ENCODE results near the gene PLP2. TPM values are rescaled to one million over a fixed set of nuclear protein-coding genes. Genes with fewer than 3 reads are reported as not detected.

The PLP2 gene
- total RNA-seq, 2 experiments from 2014 or later, result 21.2 to 54.3 TPM

- no peaks in the 10 kb centered on the region for H3K9me2 ChIP-seq (ENCODE audit: insufficient read depth, low read length)
- ChIA-PET CTCF (ENCODE audit: unreplicated experiment) (no interaction called here), POLR2A (no interaction called here)
- no peak for TF ChIP-seq EZH2phosphoT487 (IDR thresholded peaks at IDR 0.05; ENCODE audit: borderline replicate concordance, low read depth, low read length)
- H2AFZ ChIP-seq (ENCODE audit: low read length), result no peak overlapping the region
- no peaks in the 10 kb centered on the region for H4K20me1 ChIP-seq (ENCODE audit: insufficient read depth, low read length)
- BruUV-seq (replicated peaks), result no TSS peak
- no peaks in the 10 kb centered on the region for H3K79me2 ChIP-seq (ENCODE audit: insufficient read depth, low read depth, low read length)
- no peak overlapping the region for H3K27ac ChIP-seq (ENCODE audit: low read depth, low read length, poor library complexity, severe bottlenecking)
- intact Hi-C loops (cut with micrococcal nuclease; ENCODE audit: unreplicated experiment), result no loop called here
- no peaks in the 10 kb centered on the region for H3K4me1 ChIP-seq (ENCODE audit: insufficient read depth, low read length, poor library complexity, severe bottlenecking)
- DNase-seq (ENCODE audit: low spot score), result no peak
- no peak overlapping the region for H3K4me3 ChIP-seq (ENCODE audit: low read depth, low read length, poor library complexity, severe bottlenecking)
- no peaks in the 10 kb centered on the region for H3K36me3 ChIP-seq (ENCODE audit: insufficient read depth, low read length)
- H3K4me2 ChIP-seq (ENCODE audit: low read length), result no peak overlapping the region
- H3K9me3 ChIP-seq (ENCODE audit: low read length), result no peaks in the 10 kb centered on the region
Measured at GRCh38 chrX:49214996-49215526, 43.4 kb downstream of the PLP2 start.

- Histone ChIP-seq H3K27ac (ENCODE audit: low read depth, low read length, poor library complexity, severe bottlenecking) (no peak overlapping the region), H3K9me2 (ENCODE audit: insufficient read depth, low read length) (no peaks in the 10 kb centered on the region), H3K4me2 (ENCODE audit: low read length) (no peak overlapping the region), H2AFZ (ENCODE audit: low read length) (no peak overlapping the region), H3K4me1 (ENCODE audit: insufficient read depth, low read length, poor library complexity, severe bottlenecking) (no peaks in the 10 kb centered on the region), H3K9me3 (ENCODE audit: low read length) (no peaks in the 10 kb centered on the region), H4K20me1 (ENCODE audit: insufficient read depth, low read length) (no peaks in the 10 kb centered on the region), H3K36me3 (ENCODE audit: insufficient read depth, low read length) (no peaks in the 10 kb centered on the region), H3K4me3 (ENCODE audit: low read depth, low read length, poor library complexity, severe bottlenecking) (no peak overlapping the region), H3K79me2 (ENCODE audit: insufficient read depth, low read depth, low read length) (no peaks in the 10 kb centered on the region)
- CTCF ChIA-PET (ENCODE audit: unreplicated experiment), result no interaction called here
- no peak for DNase-seq (ENCODE audit: low spot score)
- POLR2A ChIA-PET, result no interaction called here
- intact Hi-C loops (cut with micrococcal nuclease; ENCODE audit: unreplicated experiment), result no loop called here
- no TSS peak for BruUV-seq (replicated peaks)
- TF ChIP-seq EZH2phosphoT487 (IDR thresholded peaks at IDR 0.05; ENCODE audit: borderline replicate concordance, low read depth, low read length), result no peak
- no peak for TF ChIP-seq CTCF (conservative IDR thresholded peaks at IDR 0.05; ENCODE audit: low read length)
Measured at GRCh38 chrX:49220100-49220499, 48.4 kb downstream of the PLP2 start.

GRCh38 chrX:49221868-49222267 is 50.2 kb downstream of the PLP2 start:
- no peaks in the 10 kb centered on the region for H3K36me3 ChIP-seq (ENCODE audit: insufficient read depth, low read length)
- CTCF ChIA-PET (ENCODE audit: unreplicated experiment), result no interaction called here
- H3K9me2 ChIP-seq (ENCODE audit: insufficient read depth, low read length), result no peaks in the 10 kb centered on the region
- POLR2A ChIA-PET, result no interaction called here
- H3K4me2 ChIP-seq (ENCODE audit: low read length), result no peak overlapping the region
- no peaks in the 10 kb centered on the region for H4K20me1 ChIP-seq (ENCODE audit: insufficient read depth, low read length)
- H3K27ac ChIP-seq (ENCODE audit: low read depth, low read length, poor library complexity, severe bottlenecking), result no peak overlapping the region
- H3K4me1 ChIP-seq (ENCODE audit: insufficient read depth, low read length, poor library complexity, severe bottlenecking), result no peaks in the 10 kb centered on the region
- no peaks in the 10 kb centered on the region for H3K79me2 ChIP-seq (ENCODE audit: insufficient read depth, low read depth, low read length)
- intact Hi-C loops (cut with micrococcal nuclease; ENCODE audit: unreplicated experiment), result no loop called here
- no peak overlapping the region for H3K4me3 ChIP-seq (ENCODE audit: low read depth, low read length, poor library complexity, severe bottlenecking)
- DNase-seq (ENCODE audit: low spot score), result no peak
- TF ChIP-seq CTCF (conservative IDR thresholded peaks at IDR 0.05; ENCODE audit: low read length) (no peak), EZH2phosphoT487 (IDR thresholded peaks at IDR 0.05; ENCODE audit: borderline replicate concordance, low read depth, low read length) (no peak)
- H3K9me3 ChIP-seq (ENCODE audit: low read length), result no peaks in the 10 kb centered on the region
- BruUV-seq (replicated peaks), result no TSS peak
- H2AFZ ChIP-seq (ENCODE audit: low read length), result no peak overlapping the region

Small RNAs within 50 kb of the gene (small RNA-seq; reads per million reads assigned to genes)
- not detected for gene RN7SL262P

Other genes with a start within 250 kb of the PLP2 start
- gene OTUD5, start 214.3 kb upstream of the PLP2 start, total RNA-seq (2014; rRNA removed; shearing (Covaris generic)), result 33.3 and 38.5 TPM in 2 replicates
- 51.7 and 55.7 TPM in 2 replicates for gene OTUD5, start 214.3 kb upstream of the PLP2 start, total RNA-seq (2022)
- gene KCND1, start 200.1 kb upstream of the PLP2 start, total RNA-seq (2014; rRNA removed; shearing (Covaris generic)), result 4.0 and 7.6 TPM in 2 replicates
- gene KCND1, start 200.1 kb upstream of the PLP2 start, total RNA-seq (2022), result 8.8 and 13.6 TPM in 2 replicates
- gene GRIPAP1, start 169.6 kb upstream of the PLP2 start, total RNA-seq (2014; rRNA removed; shearing (Covaris generic)), result 27.5 and 42.7 TPM in 2 replicates
- 95.9 and 98.3 TPM in 2 replicates for gene GRIPAP1, start 169.6 kb upstream of the PLP2 start, total RNA-seq (2022)
- 7.6 and 10.2 TPM in 2 replicates for gene TFE3, start 128.5 kb upstream of the PLP2 start, total RNA-seq (2014; rRNA removed; shearing (Covaris generic))
- gene TFE3, start 128.5 kb upstream of the PLP2 start, total RNA-seq (2022), result 19.0 and 19.8 TPM in 2 replicates
- gene CCDC120, start 112.9 kb upstream of the PLP2 start, total RNA-seq (2014; rRNA removed; shearing (Covaris generic)), result 0.95 and 1.4 TPM in 2 replicates
- gene CCDC120, start 112.9 kb upstream of the PLP2 start, total RNA-seq (2022), result 3.6 and 4.1 TPM in 2 replicates
- gene PRAF2, start 97.9 kb upstream of the PLP2 start, total RNA-seq (2014; rRNA removed; shearing (Covaris generic)), result 2.3 and 8.1 TPM in 2 replicates
- gene PRAF2, start 97.9 kb upstream of the PLP2 start, total RNA-seq (2022), result 17.5 and 20.3 TPM in 2 replicates
- gene WDR45, start 92.0 kb upstream of the PLP2 start, total RNA-seq (2014; rRNA removed; shearing (Covaris generic)), result 32.4 and 37.6 TPM in 2 replicates
- 46.2 and 48.7 TPM in 2 replicates for gene WDR45, start 92.0 kb upstream of the PLP2 start, total RNA-seq (2022)
- gene GPKOW, start 48.2 kb upstream of the PLP2 start, total RNA-seq (2014; rRNA removed; shearing (Covaris generic)), result 18.8 and 27.5 TPM in 2 replicates
- gene GPKOW, start 48.2 kb upstream of the PLP2 start, total RNA-seq (2022), result 16.8 and 17.7 TPM in 2 replicates
- 0.85 and 1.0 TPM in 2 replicates for gene MAGIX, start 9.1 kb upstream of the PLP2 start, total RNA-seq (2014; rRNA removed; shearing (Covaris generic))
- gene MAGIX, start 9.1 kb upstream of the PLP2 start, total RNA-seq (2022), result 1.1 and 1.7 TPM in 2 replicates
- gene PRICKLE3, start 14.5 kb downstream of the PLP2 start, total RNA-seq (2014; rRNA removed; shearing (Covaris generic)), result 9.9 and 10.6 TPM in 2 replicates
- gene PRICKLE3, start 14.5 kb downstream of the PLP2 start, total RNA-seq (2022), result 11.0 and 16.7 TPM in 2 replicates
- gene SYP, start 28.3 kb downstream of the PLP2 start, total RNA-seq (2014; rRNA removed; shearing (Covaris generic)), result 0.79 and 2.3 TPM in 2 replicates
- 2.3 and 2.9 TPM in 2 replicates for gene SYP, start 28.3 kb downstream of the PLP2 start, total RNA-seq (2022)
- not detected in 2 replicates for gene CACNA1F, start 61.4 kb downstream of the PLP2 start, total RNA-seq (2014; rRNA removed; shearing (Covaris generic))
- gene CACNA1F, start 61.4 kb downstream of the PLP2 start, total RNA-seq (2022), result not detected in 2 replicates
- not detected in 2 replicates for gene CCDC22, start 63.6 kb downstream of the PLP2 start, total RNA-seq (2014; rRNA removed; shearing (Covaris generic))
- 10.8 and 13.7 TPM in 2 replicates for gene CCDC22, start 63.6 kb downstream of the PLP2 start, total RNA-seq (2022)
- gene FOXP3, start 92.8 kb downstream of the PLP2 start, total RNA-seq (2014; rRNA removed; shearing (Covaris generic)), result 0.06 TPM in 1 of 2 replicates, not detected in the other
- 0.57 and 0.59 TPM in 2 replicates for gene FOXP3, start 92.8 kb downstream of the PLP2 start, total RNA-seq (2022)
- gene PPP1R3F, start 97.9 kb downstream of the PLP2 start, total RNA-seq (2014; rRNA removed; shearing (Covaris generic)), result 5.1 and 11.8 TPM in 2 replicates
- gene PPP1R3F, start 97.9 kb downstream of the PLP2 start, total RNA-seq (2022), result 5.3 and 5.5 TPM in 2 replicates
- gene GAGE10, start 131.7 kb downstream of the PLP2 start, total RNA-seq (2014; rRNA removed; shearing (Covaris generic)), result not detected in 2 replicates
- gene GAGE10, start 131.7 kb downstream of the PLP2 start, total RNA-seq (2022), result not detected in 2 replicates
- not detected in 2 replicates for gene GAGE12J, start 150.1 kb downstream of the PLP2 start, total RNA-seq (2014; rRNA removed; shearing (Covaris generic))
- not detected in 2 replicates for gene GAGE12J, start 150.1 kb downstream of the PLP2 start, total RNA-seq (2022)
- gene GAGE13, start 159.7 kb downstream of the PLP2 start, total RNA-seq (2014; rRNA removed; shearing (Covaris generic)), result not detected in 2 replicates
- gene GAGE13, start 159.7 kb downstream of the PLP2 start, total RNA-seq (2022), result not detected in 2 replicates

All from OCI-LY7 (cell line).